ENCODE data around the gene ZBTB48.
"Not testable (repeated sequence)": the region's sequence is repeated elsewhere in the genome, so short reads cannot be mapped to it uniquely, and the experiment has no call there.

The ZBTB48 gene

GRCh38 chr1:6627841-6628545 lies 48.2 kb downstream of the ZBTB48 start:
- H3K27me3 ChIP-seq (ENCODE audit: control insufficient read depth in 1 of 2, insufficient read depth in 2 of 2, low read length in 2 of 2), result no peaks in the 10 kb centered on the region
- H3K36me3 ChIP-seq (ENCODE audit: control insufficient read depth in 2 of 2, insufficient read depth in 2 of 2, low read length in 2 of 2), result peaks cover 40 to 41% of the 10 kb centered on the region in 2 donors
- no peak overlapping the region for H3K9ac ChIP-seq (ENCODE audit: low read length in 2 of 2)
- H3K4me3 ChIP-seq (ENCODE audit: low read length in 2 of 2), result no peak overlapping the region
- no peak overlapping the region for H3K27ac ChIP-seq (ENCODE audit: low read length)
- peaks cover 22% of the 10 kb centered on the region for H3K4me1 ChIP-seq (ENCODE audit: control insufficient read depth, insufficient read depth, low read length)
- no peaks in the 10 kb centered on the region for H3K9me3 ChIP-seq (ENCODE audit: control insufficient read depth in 2 of 2, low read length in 2 of 2)

- H3K4me1 ChIP-seq (ENCODE audit: control insufficient read depth, insufficient read depth, low read length), result peaks cover 22% of the 10 kb centered on the region
- H3K27me3 ChIP-seq (ENCODE audit: control insufficient read depth in 1 of 2, insufficient read depth in 2 of 2, low read length in 2 of 2), result no peaks in the 10 kb centered on the region
- H3K36me3 ChIP-seq (ENCODE audit: control insufficient read depth in 2 of 2, insufficient read depth in 2 of 2, low read length in 2 of 2), result peaks cover 42 to 46% of the 10 kb centered on the region in 2 donors
- no peak overlapping the region for H3K27ac ChIP-seq (ENCODE audit: low read length)
- H3K9ac ChIP-seq (ENCODE audit: low read length in 2 of 2), result no peak overlapping the region
- no peak overlapping the region for H3K4me3 ChIP-seq (ENCODE audit: low read length in 2 of 2)
- no peaks in the 10 kb centered on the region for H3K9me3 ChIP-seq (ENCODE audit: control insufficient read depth in 2 of 2, low read length in 2 of 2)
These were observed 49.2 kb downstream of the ZBTB48 start for GRCh38 chr1:6628971-6629479.

DNA sequence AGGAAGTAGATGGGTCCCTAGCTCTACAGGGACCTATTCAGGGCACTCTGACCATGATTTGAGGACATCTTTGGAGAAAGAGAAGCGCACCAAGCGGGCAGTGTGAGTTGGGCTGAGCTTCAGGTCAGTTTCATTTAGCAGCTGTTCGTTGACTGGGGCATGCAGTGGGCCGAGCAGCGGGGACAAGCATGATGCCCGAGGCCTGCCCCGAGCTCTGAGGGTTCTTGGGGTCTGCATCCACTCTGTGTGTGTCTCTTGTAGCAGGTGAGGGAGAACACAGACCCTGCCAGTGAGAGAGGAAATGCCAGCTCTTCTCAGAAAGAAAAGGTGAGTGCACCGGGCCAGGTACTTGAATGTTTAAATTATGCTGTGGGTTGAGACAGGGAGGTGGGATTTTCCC lies 50.2 kb downstream of the ZBTB48 start:
- Histone ChIP-seq H3K27ac (ENCODE audit: low read length) (no peak overlapping the region), H3K4me3 (ENCODE audit: low read length in 2 of 2) (no peak overlapping the region), H3K9ac (ENCODE audit: low read length in 2 of 2) (no peak overlapping the region), H3K36me3 (ENCODE audit: control insufficient read depth in 2 of 2, insufficient read depth in 2 of 2, low read length in 2 of 2) (peaks cover 44 to 55% of the 10 kb centered on the region in 2 donors), H3K4me1 (ENCODE audit: control insufficient read depth, insufficient read depth, low read length) (peaks cover 19% of the 10 kb centered on the region), H3K27me3 (ENCODE audit: control insufficient read depth in 1 of 2, insufficient read depth in 2 of 2, low read length in 2 of 2) (no peaks in the 10 kb centered on the region), H3K9me3 (ENCODE audit: control insufficient read depth in 2 of 2, low read length in 2 of 2) (no peaks in the 10 kb centered on the region)

DNA sequence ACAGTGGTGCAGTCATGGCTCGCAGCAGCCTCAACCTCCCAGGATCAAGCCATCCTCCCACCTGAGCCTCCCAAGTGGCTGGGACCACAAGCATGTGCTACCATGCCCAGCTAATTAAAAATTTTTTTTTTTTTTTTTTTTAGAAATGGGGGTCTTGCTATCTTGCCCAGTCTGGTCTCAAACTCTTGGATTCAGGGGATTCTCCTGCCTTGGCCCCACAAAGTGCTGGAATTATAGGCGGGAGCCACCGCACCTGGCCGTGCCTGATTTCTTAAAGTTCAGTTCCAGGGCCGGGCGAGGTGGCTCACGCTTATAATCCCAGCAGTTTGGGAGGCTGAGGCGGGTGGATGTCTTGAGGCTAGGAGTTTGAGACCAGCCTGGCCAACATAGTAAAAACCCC lies 51.3 kb downstream of the ZBTB48 start:
- H3K36me3 ChIP-seq (ENCODE audit: control insufficient read depth in 2 of 2, insufficient read depth in 2 of 2, low read length in 2 of 2), result peaks cover 52 to 58% of the 10 kb centered on the region in 2 donors
- H3K4me1 ChIP-seq (ENCODE audit: control insufficient read depth, insufficient read depth, low read length), result peaks cover 18% of the 10 kb centered on the region
- H3K27me3 ChIP-seq (ENCODE audit: control insufficient read depth in 1 of 2, insufficient read depth in 2 of 2, low read length in 2 of 2), result no peaks in the 10 kb centered on the region
- no peak overlapping the region for H3K27ac ChIP-seq (ENCODE audit: low read length)
- no peak overlapping the region for H3K9ac ChIP-seq (ENCODE audit: low read length in 2 of 2)
- H3K9me3 ChIP-seq (ENCODE audit: control insufficient read depth in 2 of 2, low read length in 2 of 2), result no peaks in the 10 kb centered on the region
- no peak overlapping the region for H3K4me3 ChIP-seq (ENCODE audit: low read length in 2 of 2)

GRCh38 chr1:6632588-6633514 lies 53.1 kb downstream of the ZBTB48 start:
- Histone ChIP-seq H3K27ac (ENCODE audit: low read length) (no peak overlapping the region), H3K9ac (ENCODE audit: low read length in 2 of 2) (no peak overlapping the region), H3K27me3 (ENCODE audit: control insufficient read depth in 1 of 2, insufficient read depth in 2 of 2, low read length in 2 of 2) (no peaks in the 10 kb centered on the region), H3K4me1 (ENCODE audit: control insufficient read depth, insufficient read depth, low read length) (peaks cover 9% of the 10 kb centered on the region), H3K9me3 (ENCODE audit: control insufficient read depth in 2 of 2, low read length in 2 of 2) (no peaks in the 10 kb centered on the region), H3K4me3 (ENCODE audit: low read length in 2 of 2) (no peak overlapping the region), H3K36me3 (ENCODE audit: control insufficient read depth in 2 of 2, insufficient read depth in 2 of 2, low read length in 2 of 2) (peaks cover 62 to 64% of the 10 kb centered on the region in 2 donors)

GRCh38 chr1:6634371-6635052 lies 54.7 kb downstream of the ZBTB48 start:
- peaks cover 10% of the 10 kb centered on the region for H3K4me1 ChIP-seq (ENCODE audit: control insufficient read depth, insufficient read depth, low read length)
- peaks cover 47 to 55% of the 10 kb centered on the region in 2 donors for H3K36me3 ChIP-seq (ENCODE audit: control insufficient read depth in 2 of 2, insufficient read depth in 2 of 2, low read length in 2 of 2)
- H3K27ac ChIP-seq (ENCODE audit: low read length), result no peak overlapping the region

GRCh38 chr1:6635161-6635909 lies 55.5 kb downstream of the ZBTB48 start:
- Histone ChIP-seq H3K27ac (ENCODE audit: low read length) (no peak overlapping the region), H3K36me3 (ENCODE audit: control insufficient read depth in 2 of 2, insufficient read depth in 2 of 2, low read length in 2 of 2) (peaks cover 46 to 56% of the 10 kb centered on the region in 2 donors)

More at GRCh38 chr1:6634371-6635052, 54.7 kb downstream of the ZBTB48 start:
- H3K9me3 ChIP-seq (ENCODE audit: control insufficient read depth in 2 of 2, low read length in 2 of 2), result no peaks in the 10 kb centered on the region
- H3K9ac ChIP-seq (ENCODE audit: low read length in 2 of 2), result no peak overlapping the region
- H3K4me3 ChIP-seq (ENCODE audit: low read length in 2 of 2), result no peak overlapping the region
- H3K27me3 ChIP-seq (ENCODE audit: control insufficient read depth in 1 of 2, insufficient read depth in 2 of 2, low read length in 2 of 2), result no peaks in the 10 kb centered on the region

GRCh38 chr1:6635910-6636760 lies 56.3 kb downstream of the ZBTB48 start:
- Histone ChIP-seq H3K36me3 (ENCODE audit: control insufficient read depth in 2 of 2, insufficient read depth in 2 of 2, low read length in 2 of 2) (peaks cover 41 to 56% of the 10 kb centered on the region in 2 donors), H3K4me3 (ENCODE audit: low read length in 2 of 2) (no peak overlapping the region), H3K9ac (ENCODE audit: low read length in 2 of 2) (no peak overlapping the region), H3K27me3 (ENCODE audit: control insufficient read depth in 1 of 2, insufficient read depth in 2 of 2, low read length in 2 of 2) (no peaks in the 10 kb centered on the region), H3K9me3 (ENCODE audit: control insufficient read depth in 2 of 2, low read length in 2 of 2) (no peaks in the 10 kb centered on the region), H3K27ac (ENCODE audit: low read length) (no peak overlapping the region), H3K4me1 (ENCODE audit: control insufficient read depth, insufficient read depth, low read length) (peaks cover 10% of the 10 kb centered on the region)

More at GRCh38 chr1:6635161-6635909, 55.5 kb downstream of the ZBTB48 start:
- H3K9ac ChIP-seq (ENCODE audit: low read length in 2 of 2), result no peak overlapping the region
- H3K4me1 ChIP-seq (ENCODE audit: control insufficient read depth, insufficient read depth, low read length), result peaks cover 10% of the 10 kb centered on the region
- no peak overlapping the region for H3K4me3 ChIP-seq (ENCODE audit: low read length in 2 of 2)
- no peaks in the 10 kb centered on the region for H3K27me3 ChIP-seq (ENCODE audit: control insufficient read depth in 1 of 2, insufficient read depth in 2 of 2, low read length in 2 of 2)
- H3K9me3 ChIP-seq (ENCODE audit: control insufficient read depth in 2 of 2, low read length in 2 of 2), result no peaks in the 10 kb centered on the region

DNA sequence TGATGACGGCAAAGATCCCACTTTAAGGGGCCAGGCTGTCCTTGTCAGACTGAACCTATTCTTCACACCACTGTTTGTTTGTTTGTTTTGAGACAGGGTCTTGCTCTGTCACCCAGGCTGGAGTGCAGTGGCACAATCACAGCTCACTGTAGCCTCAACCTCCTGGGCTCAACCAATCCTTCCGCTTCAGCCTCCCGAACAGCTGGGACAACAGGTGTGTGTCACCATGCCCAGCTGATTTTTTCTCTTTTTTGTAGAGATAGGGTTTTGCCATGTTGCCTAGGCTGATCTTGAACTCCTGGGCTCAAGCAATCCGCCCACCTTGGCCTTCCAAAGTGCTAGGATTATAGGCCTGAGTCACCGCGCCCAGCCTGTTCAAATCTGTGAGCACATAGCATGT lies 57.0 kb downstream of the ZBTB48 start:
- H3K36me3 ChIP-seq (ENCODE audit: control insufficient read depth in 2 of 2, insufficient read depth in 2 of 2, low read length in 2 of 2), result peaks cover 44 to 59% of the 10 kb centered on the region in 2 donors
- not testable (repeated sequence) for H3K4me3 ChIP-seq (ENCODE audit: low read length in 2 of 2); H3K9ac ChIP-seq (ENCODE audit: low read length in 2 of 2); H3K27ac ChIP-seq (ENCODE audit: low read length); H3K9me3 ChIP-seq (ENCODE audit: control insufficient read depth in 2 of 2, low read length in 2 of 2); H3K27me3 ChIP-seq (ENCODE audit: control insufficient read depth in 1 of 2, insufficient read depth in 2 of 2, low read length in 2 of 2); H3K4me1 ChIP-seq (ENCODE audit: control insufficient read depth, insufficient read depth, low read length)
